T47D (cell line): Measurements from ENCODE around the gene CPLANE2.
"Not testable (repeated sequence)": the region's sequence is repeated elsewhere in the genome, so short reads cannot be mapped to it uniquely, and the experiment has no call there.

Source experiments
- DNase-seq, 2 experiments: peaks; one replicate each; pipeline versions ENCODE4 v3.0.0 to v3.0.0-alpha.2; 2011 to 2012; ENCODE audit warnings: low read depth in 1 of 2, low spot score in 1 of 2
- JUND ChIP-seq: IDR thresholded peaks from 2 replicates; pipeline ENCODE4 v1.6.1; 2012; ENCODE audit warnings: low read depth
- in situ Hi-C: cut with HindIII; loops from 2 replicates; pipeline ENCODE4 v1.10.0; 2016; ENCODE audit warnings: low sequenced_read_pairs, low pct_unique_long_range_greater_than_20kb

Gene CPLANE2

DNA sequence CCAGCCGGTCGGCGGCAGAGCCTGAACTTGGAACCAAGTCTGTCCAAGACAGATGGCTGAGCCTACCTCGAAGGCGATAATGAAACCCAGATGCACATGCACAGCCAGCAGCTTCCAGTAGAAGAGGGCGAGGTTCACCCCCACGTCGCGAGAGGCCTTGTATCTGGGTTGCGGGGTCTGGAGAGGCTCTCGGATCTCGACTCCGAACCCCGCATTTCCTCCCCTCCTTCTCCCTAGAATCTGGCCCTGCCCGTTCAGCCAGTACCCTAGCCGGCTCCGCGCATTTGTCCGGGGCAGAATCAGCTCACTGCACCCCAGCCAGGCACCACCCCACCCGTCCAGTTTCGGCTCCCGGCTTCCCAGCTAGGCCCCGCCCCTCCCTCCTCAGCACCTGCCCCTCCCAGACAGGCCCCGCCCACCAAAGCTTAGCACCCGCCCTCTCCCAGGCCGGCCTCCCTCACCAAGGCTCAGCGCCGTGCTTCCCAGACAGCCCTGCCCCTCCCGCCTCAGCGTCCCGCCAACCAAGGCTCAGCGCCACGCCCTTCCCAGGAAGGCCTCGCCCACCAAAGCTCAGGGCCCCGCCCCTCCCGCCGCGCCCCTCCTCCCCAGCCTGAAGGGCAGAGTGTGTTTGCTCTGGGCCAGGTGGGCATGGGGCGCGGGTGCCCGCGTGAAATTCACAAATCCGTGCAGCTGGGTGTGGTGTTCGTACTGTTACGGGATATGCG, 19.8 kb downstream of the CPLANE2 start:
- TF ChIP-seq JUND, result no peak
- in situ Hi-C loops, result no loop called here
- peak; percentile 66 to 98 for DNase-seq

DNA sequence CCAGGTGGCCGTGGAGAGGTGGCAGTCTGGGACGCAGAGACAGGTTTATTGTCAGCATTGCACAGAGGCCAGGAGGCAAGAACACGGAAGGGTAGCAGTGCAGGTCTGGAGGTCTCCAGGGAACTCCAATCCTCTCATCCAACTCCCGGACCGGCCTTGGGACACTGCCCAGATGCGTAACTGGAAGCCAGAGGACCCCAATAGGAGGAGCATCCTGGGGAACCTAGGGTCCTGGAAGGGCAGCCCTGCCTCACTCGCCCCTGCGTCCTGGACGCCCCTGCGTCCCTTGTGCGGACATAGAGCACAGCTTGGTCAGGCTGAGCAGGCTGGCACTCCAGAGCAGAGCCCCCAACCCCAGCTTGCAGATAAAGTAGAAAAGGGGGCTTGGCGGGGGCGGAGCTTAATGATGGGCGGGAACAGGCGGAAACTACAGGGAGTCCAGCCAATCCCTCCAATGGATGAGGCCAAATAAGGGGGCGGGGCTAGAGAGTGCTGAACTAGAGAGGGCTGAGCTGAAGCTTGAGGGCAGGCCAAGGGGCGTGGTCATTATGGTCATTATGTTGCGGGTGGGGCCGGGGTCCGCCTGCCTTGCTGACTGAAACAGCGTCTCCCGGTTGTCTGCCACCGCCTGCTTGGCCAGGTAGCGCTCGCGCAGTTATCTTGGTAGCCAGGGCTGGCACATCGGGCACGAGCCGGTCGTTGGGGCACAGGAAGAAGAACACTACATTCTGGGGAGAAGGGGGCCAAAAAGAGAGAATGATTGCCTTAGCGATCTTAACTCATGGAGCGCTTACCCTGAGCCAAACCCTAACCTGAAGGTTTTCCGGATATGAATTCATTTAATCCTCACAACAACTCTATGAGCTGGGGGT, 20.9 kb downstream of the CPLANE2 start:
- TF ChIP-seq JUND, result no peak

DNA sequence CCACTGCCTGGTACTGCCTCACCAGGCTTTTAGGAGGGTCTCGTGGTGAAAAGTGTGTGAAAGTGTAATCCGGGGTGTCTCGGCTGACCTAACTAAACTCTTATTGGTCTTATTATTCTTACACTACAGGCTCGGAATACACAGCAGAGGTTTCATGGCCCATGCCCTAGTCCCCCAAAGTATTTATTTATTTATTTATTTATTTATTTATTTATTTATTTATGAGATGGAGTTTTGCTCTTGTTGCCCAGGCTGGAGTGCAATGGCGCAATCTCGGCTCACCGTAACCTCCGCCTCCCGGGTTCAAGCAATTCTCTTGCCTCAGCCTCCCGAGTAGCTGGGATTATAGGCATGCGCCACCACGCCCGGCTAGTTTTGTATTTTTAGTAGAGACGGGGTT, 21.7 kb downstream of the CPLANE2 start:
- DNase-seq, in situ Hi-C loops: not testable (repeated sequence)

More for the DNA sequence above, 20.9 kb downstream of the CPLANE2 start:
- peak; percentile 31 to 93 for DNase-seq
- in situ Hi-C loops, result no loop called here

DNA sequence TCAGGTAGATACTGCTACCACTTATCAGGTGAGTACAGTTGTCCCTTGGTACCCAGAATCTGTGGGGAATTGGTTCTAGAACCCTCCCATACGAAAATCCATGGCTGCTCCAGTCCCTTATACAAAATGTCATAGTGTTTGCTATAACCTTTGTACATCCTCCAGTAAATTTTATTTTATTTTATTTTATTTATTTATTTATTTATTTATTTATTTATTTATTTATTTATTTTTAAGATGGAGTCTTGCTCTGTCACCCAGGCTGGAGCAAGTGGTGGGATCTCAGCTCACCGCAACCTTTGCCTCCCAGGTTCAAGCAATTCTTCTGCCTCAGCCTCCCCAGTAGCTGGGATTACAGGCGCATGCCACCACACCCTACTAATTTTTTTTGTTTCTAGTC, 23.4 kb downstream of the CPLANE2 start:
- DNase-seq, in situ Hi-C loops: not testable (repeated sequence)

DNA sequence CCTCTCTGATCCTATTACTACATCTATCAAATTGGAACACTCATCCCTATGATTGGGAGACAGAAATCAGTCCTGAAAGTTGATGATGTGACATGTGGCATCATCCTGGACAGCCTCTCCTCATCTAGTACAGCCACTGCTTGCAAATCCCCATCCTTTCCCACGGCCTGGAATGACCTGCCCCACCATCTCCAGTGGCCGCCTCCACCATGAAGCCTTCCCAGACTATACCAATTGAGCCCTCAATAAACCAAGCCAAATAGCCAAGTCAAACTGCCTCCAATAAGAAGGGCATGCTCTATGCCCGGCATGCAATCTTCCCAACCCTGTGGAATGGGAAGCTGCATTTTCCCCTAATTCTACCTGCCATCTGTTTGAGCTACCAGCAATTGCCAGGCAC, 24.0 kb downstream of the CPLANE2 start:
- DNase-seq, result no peak
- in situ Hi-C loops, result no loop called here
- TF ChIP-seq JUND, result no peak

DNA sequence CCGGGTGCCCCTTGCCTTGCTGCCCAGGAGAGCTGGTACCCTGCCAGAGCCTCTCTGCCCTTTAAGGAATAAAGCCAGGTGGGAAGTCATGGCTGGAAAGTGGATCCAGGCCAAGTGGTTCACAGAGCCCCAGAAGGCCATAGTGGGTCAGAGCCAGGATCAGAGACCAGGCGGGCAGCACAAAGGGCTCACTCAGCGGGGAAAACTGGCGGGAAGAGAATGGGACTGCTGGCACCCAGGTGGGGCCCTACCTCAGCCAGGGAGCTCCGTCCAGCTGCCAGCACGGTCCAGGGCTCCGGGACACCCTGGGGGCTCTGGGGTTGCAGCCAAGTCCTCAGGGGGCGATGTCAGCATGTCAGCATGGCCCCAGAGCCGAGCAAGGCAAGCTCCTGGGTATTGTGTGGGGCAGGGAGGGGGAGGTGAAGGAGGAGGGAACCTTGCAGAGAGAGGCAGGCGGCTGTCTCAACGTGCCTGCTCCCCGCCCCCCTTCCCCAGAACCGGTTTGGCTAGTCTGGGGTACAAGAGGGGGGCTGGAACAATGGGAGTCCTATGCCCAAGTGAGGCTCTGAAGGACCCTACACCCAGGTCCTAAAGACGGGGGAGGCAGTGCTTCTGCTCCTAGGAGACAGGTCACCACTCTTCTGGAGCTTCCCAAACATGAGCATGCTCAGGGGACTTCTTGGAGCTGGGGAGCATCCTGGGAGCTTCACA, 24.6 kb downstream of the CPLANE2 start, which contains the start of gene ARHGEF19:
TSS of gene ARHGEF19 (minus strand) at position 402 of the 711 bp plus-strand sequence. CDS start 3,598 bp downstream, outside the sequence.
- in situ Hi-C loops, result no loop called here
- peak in 1 of 2 experiments; percentile 83 for DNase-seq
- no peak for TF ChIP-seq JUND

DNA sequence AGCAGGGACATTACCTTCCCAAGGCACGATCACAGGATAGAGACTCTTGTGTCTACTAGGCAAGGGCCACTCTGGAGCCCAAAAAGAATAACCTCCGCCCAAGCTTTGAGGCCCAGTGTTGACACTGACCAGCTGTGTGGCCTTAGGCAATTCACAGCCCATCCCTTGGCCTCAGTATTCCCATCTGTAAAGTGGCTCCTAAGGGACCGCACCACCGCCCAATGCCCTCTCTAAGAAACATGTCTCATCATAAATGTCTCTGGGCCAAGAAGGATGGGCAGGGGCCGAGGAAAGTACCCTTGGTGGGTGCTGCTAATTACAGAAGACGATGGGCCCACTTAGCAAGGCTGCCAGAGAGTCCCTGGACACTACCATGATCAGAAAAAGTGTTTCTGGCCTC, 25.2 kb downstream of the CPLANE2 start:
- TF ChIP-seq JUND, result no peak
- no peak for DNase-seq
- in situ Hi-C loops, result no loop called here

DNA sequence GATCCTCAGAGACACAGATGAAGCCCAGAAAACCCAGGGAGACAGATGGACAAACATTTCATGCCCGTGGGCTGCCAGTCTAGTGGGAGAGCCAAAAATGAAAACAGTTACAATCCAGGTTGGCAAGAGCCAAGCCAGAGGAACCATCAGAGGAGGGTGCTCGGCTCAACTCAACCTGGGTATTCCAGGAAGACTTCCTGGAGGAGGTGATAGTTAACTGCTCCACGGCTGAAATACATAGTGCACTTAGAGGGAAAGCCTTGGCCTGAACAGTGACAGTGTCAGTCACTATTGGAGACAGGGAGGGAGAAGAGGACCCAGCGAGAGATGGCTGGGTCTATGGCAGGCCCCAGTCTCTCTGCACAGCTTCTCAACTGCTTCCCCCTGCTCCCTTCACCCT, 26.4 kb downstream of the CPLANE2 start:
- DNase-seq, result no peak

DNA sequence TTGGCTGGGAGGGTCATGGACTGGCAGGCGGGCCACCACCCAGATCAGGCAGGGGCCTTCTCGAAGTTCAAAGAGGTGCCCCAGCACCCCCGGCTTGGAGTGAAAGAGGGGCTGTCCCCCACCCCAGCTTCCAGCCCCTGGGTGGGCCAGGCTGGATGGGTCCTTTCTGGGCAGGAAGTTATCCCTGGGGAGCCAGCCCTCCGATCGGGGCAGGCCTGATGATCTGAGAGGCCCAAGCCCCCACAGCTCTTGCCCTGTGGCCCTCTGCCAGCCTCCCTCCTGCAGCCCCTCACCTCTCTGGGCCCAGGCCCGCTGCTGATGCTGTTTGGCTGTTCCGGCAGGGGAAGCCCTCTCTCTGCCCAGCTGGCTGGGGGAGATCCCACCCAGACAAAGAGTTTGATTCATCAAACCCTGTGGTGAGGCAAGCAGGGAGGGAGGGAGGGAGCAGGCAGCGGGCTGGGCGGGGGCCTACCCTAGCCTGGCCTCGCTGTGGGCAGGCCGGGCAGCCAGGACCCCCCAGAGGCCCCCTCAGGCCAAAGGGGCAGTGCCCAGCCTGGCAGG, 27.1 kb downstream of the CPLANE2 start:
- in situ Hi-C loops, result no loop called here
- DNase-seq, result no peak
- no peak for TF ChIP-seq JUND

More for the DNA sequence above, 26.4 kb downstream of the CPLANE2 start:
- in situ Hi-C loops, result no loop called here
- TF ChIP-seq JUND, result no peak

DNA sequence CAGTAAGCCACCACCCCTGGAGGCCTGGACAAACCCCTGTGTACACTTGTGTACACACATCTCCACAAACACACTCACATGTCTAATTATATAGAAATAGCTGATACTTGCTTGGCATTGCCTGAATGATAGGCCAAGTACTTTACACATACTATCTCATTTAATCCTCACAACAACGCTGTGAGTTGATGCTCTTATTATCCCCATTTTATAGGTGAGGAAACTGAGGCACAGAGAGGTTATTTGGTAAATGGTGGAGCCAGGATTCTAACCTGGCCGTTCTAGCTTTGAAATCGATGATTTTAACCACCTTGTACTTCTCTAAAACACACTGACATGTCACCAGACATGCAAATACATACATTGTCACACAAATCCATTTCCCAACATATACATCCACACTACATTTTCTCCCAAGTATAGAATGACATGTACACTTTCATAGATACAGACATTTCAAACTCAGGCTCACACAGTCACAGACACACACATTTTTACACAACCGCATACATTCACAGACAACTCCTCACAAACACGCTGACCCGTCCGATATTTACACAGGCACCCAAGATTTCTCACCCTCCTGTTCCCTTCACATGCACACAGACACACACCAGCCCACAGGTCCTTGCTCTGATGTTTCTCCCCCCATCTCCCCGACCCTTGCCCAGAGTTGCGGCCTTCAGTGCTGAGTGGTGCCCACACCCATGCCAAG, 27.7 kb downstream of the CPLANE2 start:
- no peak for TF ChIP-seq JUND
- in situ Hi-C loops, result no loop called here
- no peak for DNase-seq

DNA sequence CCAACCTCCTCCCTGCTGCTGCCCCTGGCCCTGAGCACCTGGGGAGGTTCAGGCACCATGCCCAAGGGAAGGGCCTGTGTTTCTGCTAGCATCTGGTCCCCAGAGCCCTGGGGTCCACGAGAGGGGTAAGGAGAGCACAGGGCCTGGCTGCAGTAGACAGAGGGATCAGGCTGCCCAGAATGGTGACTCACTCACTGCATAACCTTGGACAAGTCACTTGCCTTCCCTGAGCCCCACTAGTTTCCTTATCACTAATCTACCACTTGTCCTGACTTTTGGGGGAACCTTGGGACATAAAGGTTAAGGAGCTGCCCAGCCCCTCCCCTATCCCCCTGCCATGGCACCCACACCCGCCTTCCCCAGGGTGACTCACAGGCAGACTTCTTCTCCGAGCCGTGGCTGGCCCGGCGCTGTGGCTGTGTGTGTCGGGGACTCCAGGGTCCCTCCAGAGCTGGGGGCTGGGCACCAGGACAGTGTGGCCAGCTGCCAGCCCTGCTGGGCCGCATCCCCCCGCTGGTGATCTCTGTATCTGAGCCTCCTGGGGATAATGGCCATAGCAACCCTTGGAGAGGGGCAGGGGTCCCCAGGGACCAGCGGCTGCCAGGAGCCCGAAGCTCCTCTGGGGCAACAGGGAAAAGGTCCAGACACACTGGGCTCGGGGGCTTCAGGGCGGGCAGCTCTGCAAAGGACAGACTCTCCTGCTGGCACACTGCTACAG, 28.6 kb downstream of the CPLANE2 start:
- no peak for DNase-seq
- no peak for TF ChIP-seq JUND
- in situ Hi-C loops, result no loop called here
